WTC11 (cell line): ENCODE measurements around the gene ERC2. TPM values are rescaled to one million over a fixed set of nuclear protein-coding genes. Genes with fewer than 3 reads are reported as not detected.
A peak's percentile ranks its signal among the peaks of the same experiment; 100 is the strongest.

Experiments
- ATAC-seq: fragments of 200-7000 bp; cut with Tn5 transposase; 2 replicates; pipeline ENCODE4 v1.10.0; 2021; ENCODE audit warnings: mild to moderate bottlenecking, moderate library complexity
- CTCF ChIA-PET: fragments of 300-600 bp; sonication (Branson Sonifier 250); formaldehyde crosslinking; loops from one replicate; lab custom pipeline; 2021; ENCODE audit warnings: antibody characterized with exemption; lab: Charles Lee
- POLR2A ChIA-PET: fragments of 350-600 bp; sonication (Branson Sonifier 250); formaldehyde crosslinking; loops from one replicate; lab custom pipeline; 2021; ENCODE audit warnings: antibody characterized with exemption; lab: Charles Lee
- DNase-seq: peaks from one replicate; pipeline ENCODE4 v3.0.0; 2021; ENCODE audit warnings: low spot score
- H3K27ac Mint-ChIP-seq: 2 replicates; pipeline ENCODE4 v1.8.0; 2021; ENCODE audit warnings: mixed read lengths
- H3K27me3 Mint-ChIP-seq: 2 replicates; pipeline ENCODE4 v1.8.0; 2021; ENCODE audit warnings: low read depth, mild to moderate bottlenecking, moderate library complexity, mixed read lengths
- H3K36me3 Mint-ChIP-seq: 2 replicates; pipeline ENCODE4 v1.8.0; 2021; ENCODE audit warnings: mixed read lengths
- H3K4me1 Mint-ChIP-seq: 2 replicates; pipeline ENCODE4 v1.8.0; 2022; ENCODE audit warnings: mixed read lengths
- H3K4me3 Mint-ChIP-seq: 2 replicates; pipeline ENCODE4 v1.8.0; 2021; ENCODE audit warnings: mild to moderate bottlenecking, moderate library complexity, mixed read lengths
- H3K9me3 Mint-ChIP-seq: 2 replicates; pipeline ENCODE4 v1.8.0; 2021; ENCODE audit warnings: mixed read lengths
- ERG ChIP-seq: fragments of 250-450 bp; sonication (Bioruptor Pico); IDR thresholded peaks from 2 replicates; pipeline ENCODE4 v1.8.0; 2021; ENCODE audit warnings: mild to moderate bottlenecking
- GRHL2 ChIP-seq: fragments of 250-450 bp; sonication (Bioruptor Pico); IDR thresholded peaks from 2 replicates; pipeline ENCODE4 v1.8.0; 2022; ENCODE audit warnings: mild to moderate bottlenecking, moderate library complexity; ENCODE audit not compliant: insufficient replicate concordance, severe bottlenecking
- GTF2I ChIP-seq: fragments of 250-450 bp; sonication (Bioruptor Pico); conservative IDR thresholded peaks from 2 replicates; pipeline ENCODE4 v1.4.0; 2021; ENCODE audit warnings: mild to moderate bottlenecking
- HMGA2 ChIP-seq: fragments of 250-450 bp; sonication (Bioruptor Pico); IDR thresholded peaks from 2 replicates; pipeline ENCODE4 v1.4.0; 2021; ENCODE audit warnings: mild to moderate bottlenecking, moderate library complexity
- IRF2 ChIP-seq: sonication (generic); formaldehyde crosslinking; IDR thresholded peaks from 2 replicates; pipeline ENCODE4 v1.8.0; 2022; ENCODE audit warnings: low read depth, missing genetic modification reagents, borderline replicate concordance
- JUN ChIP-seq: sonication (generic); formaldehyde crosslinking; IDR thresholded peaks from 2 replicates; pipeline ENCODE4 v1.8.0; 2023; ENCODE audit warnings: mild to moderate bottlenecking, missing genetic modification reagents
- MAX ChIP-seq: sonication (generic); formaldehyde crosslinking; IDR thresholded peaks from 2 replicates; pipeline ENCODE4 v1.8.0; 2022; ENCODE audit warnings: mild to moderate bottlenecking, missing genetic modification reagents
- SP1 ChIP-seq: sonication (generic); formaldehyde crosslinking; conservative IDR thresholded peaks from 2 replicates; pipeline ENCODE4 v1.8.1; 2022; ENCODE audit warnings: missing genetic modification reagents
- TCF7 ChIP-seq: sonication (generic); formaldehyde crosslinking; IDR thresholded peaks from 2 replicates; pipeline ENCODE4 v1.8.0; 2022; ENCODE audit warnings: mild to moderate bottlenecking, low read depth, missing genetic modification reagents, moderate library complexity
- TEAD1 ChIP-seq: sonication (generic); formaldehyde crosslinking; IDR thresholded peaks from 2 replicates; pipeline ENCODE4 v1.8.0; 2022; ENCODE audit warnings: mild to moderate bottlenecking, missing genetic modification reagents
- TEAD4 ChIP-seq: sonication (generic); formaldehyde crosslinking; IDR thresholded peaks from 2 replicates; pipeline ENCODE4 v1.8.0; 2022; ENCODE audit warnings: mild to moderate bottlenecking, missing genetic modification reagents
- TP53 ChIP-seq: sonication (generic); formaldehyde crosslinking; IDR thresholded peaks from 2 replicates; pipeline ENCODE4 v1.8.1; 2023; ENCODE audit warnings: mild to moderate bottlenecking, missing genetic modification reagents
- ZMAT4 ChIP-seq: fragments of 250-450 bp; sonication (Bioruptor Pico); IDR thresholded peaks from 2 replicates; pipeline ENCODE4 v1.9.0; 2021; ENCODE audit warnings: mild to moderate bottlenecking
- ZNF121 ChIP-seq: sonication (generic); formaldehyde crosslinking; IDR thresholded peaks from 2 replicates; pipeline ENCODE4 v1.8.0; 2023; ENCODE audit warnings: missing genetic modification reagents
- ZNF232 ChIP-seq: sonication (generic); formaldehyde crosslinking; IDR thresholded peaks from 2 replicates; pipeline ENCODE4 v1.8.0; 2022; ENCODE audit warnings: mild to moderate bottlenecking, missing genetic modification reagents
- ZNF263 ChIP-seq: sonication (generic); formaldehyde crosslinking; IDR thresholded peaks from 2 replicates; pipeline ENCODE4 v1.8.1; 2022; ENCODE audit warnings: low read depth, mild to moderate bottlenecking, moderate library complexity, missing genetic modification reagents
- total RNA-seq: library from RNA; stranded (reverse); gene quantifications from 3 replicates; pipeline ENCODE4 v1.2.3, GENCODE V29; 2021
- TF ChIP-seq, protein P1 (sequence below): sonication (generic); formaldehyde crosslinking; IDR thresholded peaks from 2 replicates; pipeline ENCODE4 v1.8.0; 2022; ENCODE audit warnings: missing genetic modification reagents
- TF ChIP-seq, protein P2 (sequence below): sonication (generic); formaldehyde crosslinking; IDR thresholded peaks from 2 replicates; pipeline ENCODE4 v1.8.1; 2022; ENCODE audit warnings: mild to moderate bottlenecking, moderate library complexity, missing genetic modification reagents
- TF ChIP-seq, protein P3 (sequence below): sonication (generic); formaldehyde crosslinking; IDR thresholded peaks from 2 replicates; pipeline ENCODE4 v1.8.0; 2022; ENCODE audit warnings: mild to moderate bottlenecking, missing genetic modification reagents

The ERC2 gene
- total RNA-seq, 1 experiment from 2014 or later = 23.5 TPM

- CTCF ChIA-PET = no interaction called here
- TF ChIP-seq HMGA2 (CRISPR knock-in tag) (no peak), SP1 (CRISPR knock-in tag) (no peak)
- peak overlapping the region; percentile 9; the same call in 1 of the 2 replicates for H3K27ac Mint-ChIP-seq
- DNase-seq (no peak), ATAC-seq (no peak)
- H3K27me3 Mint-ChIP-seq = peaks cover 6% of the 10 kb centered on the region; the same call in 1 of the 2 replicates
- peaks cover 73% of the 10 kb centered on the region for H3K4me1 Mint-ChIP-seq
- POLR2A ChIA-PET = no interaction called here
- no peak overlapping the region for H3K4me3 Mint-ChIP-seq
- H3K9me3 Mint-ChIP-seq = no peaks in the 10 kb centered on the region
- H3K36me3 Mint-ChIP-seq = no peaks in the 10 kb centered on the region
Observed at GRCh38 chr3:55617385-55617784, 850.9 kb downstream of the ERC2 start.

DNA sequence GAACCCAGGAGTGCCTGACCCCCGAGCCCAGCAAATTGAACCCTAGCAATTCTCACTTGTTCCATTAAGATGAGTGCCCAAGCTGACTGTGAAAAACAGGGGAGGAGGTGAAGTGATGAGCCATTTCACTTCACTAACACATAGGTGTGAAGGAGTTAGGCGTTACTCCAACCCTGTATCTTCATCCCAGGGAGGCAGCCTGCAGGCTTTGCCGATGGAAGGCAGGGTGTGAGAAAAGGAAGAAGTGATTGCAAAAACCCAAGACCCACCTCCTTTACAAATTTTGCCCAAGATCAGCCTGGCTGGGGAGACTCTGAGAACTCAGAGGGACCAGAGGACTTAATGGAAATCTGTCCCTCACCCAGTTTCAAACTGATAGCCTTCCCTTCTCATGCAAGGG lies 851.5 kb downstream of the ERC2 start:
- Mint-ChIP-seq H3K4me3 (no peak overlapping the region), H3K36me3 (no peaks in the 10 kb centered on the region), H3K4me1 (peaks cover 73% of the 10 kb centered on the region), H3K27ac (0 out of 2 replicates have a peak overlapping the region, but pooled peaks have one; percentile 9), H3K9me3 (no peaks in the 10 kb centered on the region), H3K27me3 (peaks cover 6% of the 10 kb centered on the region; the same call in 1 of the 2 replicates)
- ATAC-seq (no peak), DNase-seq (no peak)
- TF ChIP-seq JUN (CRISPR knock-in tag) (no peak), TP53 (CRISPR knock-in tag) (no peak), ZNF263 (no peak), TCF7 (CRISPR knock-in tag) (no peak), SP1 (CRISPR knock-in tag) (no peak), IRF2 (no peak), ERG (no peak), HMGA2 (CRISPR knock-in tag) (no peak), TEAD1 (CRISPR knock-in tag) (no peak), MAX (CRISPR knock-in tag) (no peak), ZNF121 (CRISPR knock-in tag) (no peak), ZNF232 (CRISPR knock-in tag) (no peak), TEAD4 (CRISPR knock-in tag) (no peak), GTF2I (CRISPR knock-in tag) (no peak), GRHL2 (CRISPR knock-in tag) (no peak), ZMAT4 (no peak)
- TF ChIP-seq, protein P1, sequence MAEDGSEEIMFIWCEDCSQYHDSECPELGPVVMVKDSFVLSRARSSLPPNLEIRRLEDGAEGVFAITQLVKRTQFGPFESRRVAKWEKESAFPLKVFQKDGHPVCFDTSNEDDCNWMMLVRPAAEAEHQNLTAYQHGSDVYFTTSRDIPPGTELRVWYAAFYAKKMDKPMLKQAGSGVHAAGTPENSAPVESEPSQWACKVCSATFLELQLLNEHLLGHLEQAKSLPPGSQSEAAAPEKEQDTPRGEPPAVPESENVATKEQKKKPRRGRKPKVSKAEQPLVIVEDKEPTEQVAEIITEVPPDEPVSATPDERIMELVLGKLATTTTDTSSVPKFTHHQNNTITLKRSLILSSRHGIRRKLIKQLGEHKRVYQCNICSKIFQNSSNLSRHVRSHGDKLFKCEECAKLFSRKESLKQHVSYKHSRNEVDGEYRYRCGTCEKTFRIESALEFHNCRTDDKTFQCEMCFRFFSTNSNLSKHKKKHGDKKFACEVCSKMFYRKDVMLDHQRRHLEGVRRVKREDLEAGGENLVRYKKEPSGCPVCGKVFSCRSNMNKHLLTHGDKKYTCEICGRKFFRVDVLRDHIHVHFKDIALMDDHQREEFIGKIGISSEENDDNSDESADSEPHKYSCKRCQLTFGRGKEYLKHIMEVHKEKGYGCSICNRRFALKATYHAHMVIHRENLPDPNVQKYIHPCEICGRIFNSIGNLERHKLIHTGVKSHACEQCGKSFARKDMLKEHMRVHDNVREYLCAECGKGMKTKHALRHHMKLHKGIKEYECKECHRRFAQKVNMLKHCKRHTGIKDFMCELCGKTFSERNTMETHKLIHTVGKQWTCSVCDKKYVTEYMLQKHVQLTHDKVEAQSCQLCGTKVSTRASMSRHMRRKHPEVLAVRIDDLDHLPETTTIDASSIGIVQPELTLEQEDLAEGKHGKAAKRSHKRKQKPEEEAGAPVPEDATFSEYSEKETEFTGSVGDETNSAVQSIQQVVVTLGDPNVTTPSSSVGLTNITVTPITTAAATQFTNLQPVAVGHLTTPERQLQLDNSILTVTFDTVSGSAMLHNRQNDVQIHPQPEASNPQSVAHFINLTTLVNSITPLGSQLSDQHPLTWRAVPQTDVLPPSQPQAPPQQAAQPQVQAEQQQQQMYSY (CRISPR knock-in tag) = no peak
- TF ChIP-seq, protein P2, sequence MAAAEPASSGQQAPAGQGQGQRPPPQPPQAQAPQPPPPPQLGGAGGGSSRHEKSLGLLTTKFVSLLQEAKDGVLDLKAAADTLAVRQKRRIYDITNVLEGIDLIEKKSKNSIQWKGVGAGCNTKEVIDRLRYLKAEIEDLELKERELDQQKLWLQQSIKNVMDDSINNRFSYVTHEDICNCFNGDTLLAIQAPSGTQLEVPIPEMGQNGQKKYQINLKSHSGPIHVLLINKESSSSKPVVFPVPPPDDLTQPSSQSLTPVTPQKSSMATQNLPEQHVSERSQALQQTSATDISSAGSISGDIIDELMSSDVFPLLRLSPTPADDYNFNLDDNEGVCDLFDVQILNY = no peak
- TF ChIP-seq, protein P3, sequence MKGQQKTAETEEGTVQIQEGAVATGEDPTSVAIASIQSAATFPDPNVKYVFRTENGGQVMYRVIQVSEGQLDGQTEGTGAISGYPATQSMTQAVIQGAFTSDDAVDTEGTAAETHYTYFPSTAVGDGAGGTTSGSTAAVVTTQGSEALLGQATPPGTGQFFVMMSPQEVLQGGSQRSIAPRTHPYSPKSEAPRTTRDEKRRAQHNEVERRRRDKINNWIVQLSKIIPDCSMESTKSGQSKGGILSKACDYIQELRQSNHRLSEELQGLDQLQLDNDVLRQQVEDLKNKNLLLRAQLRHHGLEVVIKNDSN = no peak
- POLR2A ChIA-PET = interaction anchor here (0.5 kb wide), 1 partner anchor 28 kb away, joined by 4 read pairs; no protein-coding TSS in a partner anchor
- CTCF ChIA-PET = interaction anchor here (2.0 kb wide), 1 partner anchor 14 kb away, joined by 9 read pairs; no protein-coding TSS in a partner anchor
